ENCODE measurements around the gene UBE2C. TPM values are rescaled to one million over a fixed set of nuclear protein-coding genes. Genes with fewer than 3 reads are reported as not detected.

Gene UBE2C
- total RNA-seq, 1 experiment from 2014 or later: 205 TPM

GRCh38 chr20:45852326-45852725 lies 39.9 kb downstream of the UBE2C start:
- 0 out of 2 replicates have a peak, but pooled peaks cover 12% of the 10 kb centered on the region for H3K79me2 ChIP-seq (ENCODE audit: insufficient read depth, low read length)
- ChIA-PET CTCF (no interaction called here), RAD21 (ENCODE audit: low non-redundant PET in 1 of 2, low total read pairs in 2 of 2, uncharacterized antibody in 2 of 2, unreplicated experiment in 2 of 2) (interaction anchor here in 1 of 2 experiments (0.5 kb wide), 1 partner anchor 1661 kb away, joined by 3 read pairs; no protein-coding TSS in a partner anchor), POLR2A (interaction anchor here (0.7 kb wide), 1 partner anchor 16 kb away, joined by 4 read pairs; no protein-coding TSS in a partner anchor)
- H3K36me3 ChIP-seq (ENCODE audit: control insufficient read depth in 1 of 2, insufficient read depth in 2 of 2, low read length in 2 of 2): no peaks in the 10 kb centered on the region; a peak in 1 of 4 replicates
- no peak overlapping the region for H3K27ac ChIP-seq (ENCODE audit: low read depth, low read length)
- H4K20me1 ChIP-seq (ENCODE audit: insufficient read depth): no peaks in the 10 kb centered on the region
- ATAC-seq: no peak
- H3K9me2 ChIP-seq (ENCODE audit: insufficient read depth): no peaks in the 10 kb centered on the region
- TF ChIP-seq ELF1 (IDR thresholded peaks at IDR 0.05; ENCODE audit: borderline replicate concordance, low read depth) (no peak), CEBPB (IDR thresholded peaks at IDR 0.05; ENCODE audit: low read depth) (no peak), CBX3 (IDR thresholded peaks at IDR 0.05; ENCODE audit: low read depth) (no peak), SP1 (IDR thresholded peaks at IDR 0.05; ENCODE audit: low read depth) (no peak), SIN3A (IDR thresholded peaks at IDR 0.05; ENCODE audit: low read depth) (no peak), EGR1 (IDR thresholded peaks at IDR 0.05; ENCODE audit: low read depth) (no peak), ZBTB33 (IDR thresholded peaks at IDR 0.05; ENCODE audit: extremely low read depth, insufficient replicate concordance, low read length) (no peak), POLR2A (IDR thresholded peaks at IDR 0.05; ENCODE audit: borderline replicate concordance, extremely low read depth, insufficient read depth, insufficient read length) (no peak), POLR2AphosphoS5 (IDR thresholded peaks at IDR 0.05; ENCODE audit: low read depth, low read length) (no peak), CTCF (IDR thresholded peaks at IDR 0.05 in 2 of 3, conservative IDR thresholded peaks at IDR 0.05 in 1 of 3; ENCODE audit: borderline replicate concordance in 1 of 3, insufficient read depth in 1 of 3, low read depth in 2 of 3, low read length in 2 of 3) (no peak), YY1 (IDR thresholded peaks at IDR 0.05; ENCODE audit: extremely low read depth, insufficient replicate concordance, low read depth, low read length) (no peak), EZH2 (IDR thresholded peaks at IDR 0.05) (no peak), JUND (IDR thresholded peaks at IDR 0.05) (no peak), SRF (IDR thresholded peaks at IDR 0.05; ENCODE audit: low read depth) (no peak), TCF7L2 (IDR thresholded peaks at IDR 0.05; ENCODE audit: borderline replicate concordance, extremely low read depth, insufficient read depth, insufficient read length) (no peak)
- intact Hi-C loops (cut with micrococcal nuclease): no loop called here
- H3K9ac ChIP-seq (ENCODE audit: low read length): no peak overlapping the region
- no TSS peak for BruUV-seq (replicated peaks)
- no peaks in the 10 kb centered on the region for H3K9me3 ChIP-seq (ENCODE audit: control insufficient read depth in 1 of 2, insufficient read depth in 1 of 2, low read depth in 1 of 2, low read length in 2 of 2)
- H3K27me3 ChIP-seq (ENCODE audit: insufficient read depth, low read length): no peaks in the 10 kb centered on the region
- DNase-seq (ENCODE audit: low read depth, low spot score): no peak
- H3K4me2 ChIP-seq (ENCODE audit: low read length): no peak overlapping the region
- no peak overlapping the region for H2AFZ ChIP-seq (ENCODE audit: low read depth, low read length, poor library complexity, severe bottlenecking)
- H3K4me1 ChIP-seq (ENCODE audit: control insufficient read depth in 1 of 2, insufficient read depth in 2 of 2, low read length in 2 of 2): peaks cover 0 to 7% of the 10 kb centered on the region in 2 experiments; a peak in 3 of 4 replicates
- H3K4me3 ChIP-seq (replicated peaks in 1 of 2; ENCODE audit: low read depth in 1 of 2, low read length in 2 of 2): no peak overlapping the region

Data from HCT116 (cell line).